ENCODE results near the gene TPSB2. TPM values are rescaled to one million over a fixed set of nuclear protein-coding genes. Genes with fewer than 3 reads are reported as not detected.
"Not testable (repeated sequence)": the region's sequence is repeated elsewhere in the genome, so short reads cannot be mapped to it uniquely, and the experiment has no call there.

TPSB2 gene
- total RNA-seq, 1 experiment from 2014 or later, result 0.44 TPM

GRCh38 chr16:1269418-1269817 lies 39.4 kb upstream of the TPSB2 start:
- Mint-ChIP-seq H3K9me3 (peaks cover 12% of the 10 kb centered on the region), H3K4me3 (peak overlapping the region; percentile 60; the same call in 1 of the 2 replicates)
- not testable (repeated sequence) for H3K4me1 Mint-ChIP-seq; H3K36me3 Mint-ChIP-seq; ATAC-seq; DNase-seq (ENCODE audit: low spot score); H3K27me3 Mint-ChIP-seq (ENCODE audit: low read depth); H3K27ac Mint-ChIP-seq
- POLR2A ChIA-PET, result interaction anchor here (0.7 kb wide), 1 partner anchor 302 kb away, joined by 3 read pairs; no protein-coding TSS in a partner anchor
- peak; percentile 53; the same call in 1 of the 2 replicates for TF ChIP-seq ZNF121 (CRISPR knock-in tag; IDR thresholded peaks at IDR 0.05)
- CTCF ChIA-PET, result interaction anchor here (0.8 kb wide), 1 partner anchor 20 kb away, joined by 3 read pairs; no protein-coding TSS in a partner anchor

- TF ChIP-seq NR3C1 (CRISPR knock-in tag; conservative IDR thresholded peaks at IDR 0.05; ENCODE audit: low read depth) (no peak), MLX (CRISPR knock-in tag; IDR thresholded peaks at IDR 0.05) (no peak), ZBTB21 (CRISPR knock-in tag; IDR thresholded peaks at IDR 0.05; ENCODE audit: borderline replicate concordance) (no peak), MXD4 (CRISPR knock-in tag; IDR thresholded peaks at IDR 0.05; ENCODE audit: borderline replicate concordance) (no peak), IRF1 (CRISPR knock-in tag; IDR thresholded peaks at IDR 0.05) (no peak), GRHL2 (CRISPR knock-in tag; IDR thresholded peaks at IDR 0.05; ENCODE audit: insufficient replicate concordance, severe bottlenecking) (no peak), CREB1 (CRISPR knock-in tag; IDR thresholded peaks at IDR 0.05) (no peak)
- ChIA-PET POLR2A (no interaction called here), CTCF (no interaction called here)
- Mint-ChIP-seq H3K36me3 (peaks cover 9% of the 10 kb centered on the region; the same call in 1 of the 2 replicates), H3K4me1 (peaks cover 3% of the 10 kb centered on the region), H3K27ac (no peak overlapping the region), H3K27me3 (ENCODE audit: low read depth) (peaks cover 18% of the 10 kb centered on the region), H3K4me3 (no peak overlapping the region), H3K9me3 (peaks cover 15% of the 10 kb centered on the region)
- DNase-seq (ENCODE audit: low spot score) (no peak), ATAC-seq (no peak)
Measured at GRCh38 chr16:1265826-1266225, 35.8 kb upstream of the TPSB2 start.

- peaks cover 15% of the 10 kb centered on the region for H3K9me3 Mint-ChIP-seq
- peaks cover 3% of the 10 kb centered on the region for H3K4me1 Mint-ChIP-seq
- TF ChIP-seq ZNF317 (CRISPR knock-in tag; IDR thresholded peaks at IDR 0.05; ENCODE audit: borderline replicate concordance, low read depth) (no peak), EMX1 (CRISPR knock-in tag; IDR thresholded peaks at IDR 0.05) (no peak), MAX (CRISPR knock-in tag; IDR thresholded peaks at IDR 0.05) (no peak), MYBL2 (CRISPR knock-in tag; IDR thresholded peaks at IDR 0.05) (no peak)
- peaks cover 9% of the 10 kb centered on the region; the same call in 1 of the 2 replicates for H3K36me3 Mint-ChIP-seq
- ATAC-seq (no peak), DNase-seq (ENCODE audit: low spot score) (no peak)
- CTCF ChIA-PET, result no interaction called here
- H3K27ac Mint-ChIP-seq, result no peak overlapping the region
- POLR2A ChIA-PET, result no interaction called here
- H3K27me3 Mint-ChIP-seq (ENCODE audit: low read depth), result peaks cover 25% of the 10 kb centered on the region
- H3K4me3 Mint-ChIP-seq, result no peak overlapping the region
Measured at GRCh38 chr16:1265090-1265630, 35.2 kb upstream of the TPSB2 start.

- TF ChIP-seq ZBTB43 (CRISPR knock-in tag; IDR thresholded peaks at IDR 0.05), result 0 out of 2 replicates have a peak, but pooled peaks have one; percentile 37
- TF ChIP-seq SMAD3 (CRISPR knock-in tag; IDR thresholded peaks at IDR 0.05; ENCODE audit: borderline replicate concordance), result no peak
- Mint-ChIP-seq H3K27ac (peak overlapping the region; percentile 91), H3K9me3 (peaks cover 15% of the 10 kb centered on the region), H3K4me3 (no peak overlapping the region), H3K4me1 (peaks cover 3% of the 10 kb centered on the region), H3K27me3 (ENCODE audit: low read depth) (peaks cover 31% of the 10 kb centered on the region), H3K36me3 (peaks cover 9% of the 10 kb centered on the region; the same call in 1 of the 2 replicates)
- CTCF ChIA-PET, result no interaction called here
- POLR2A ChIA-PET, result no interaction called here
- ATAC-seq (no peak), DNase-seq (ENCODE audit: low spot score) (no peak)
Measured at GRCh38 chr16:1264345-1265089, 34.5 kb upstream of the TPSB2 start.
